Trophoblast cell (in vitro differentiated cells and primary cell): ENCODE data around the gene PPAN.

Source experiments
- DNase-seq, 2 donors: peaks; one replicate each; pipeline ENCODE4 v3.0.0-alpha.2; 2016
- H2AFZ ChIP-seq: 2 replicates; pipeline ENCODE4 v1.6.1; 2013; ENCODE audit warnings: low read length, moderate library complexity, mild to moderate bottlenecking; ENCODE audit not compliant: insufficient read depth, poor library complexity
- H2AK5ac ChIP-seq: 2 replicates; pipeline ENCODE4 v1.6.1; 2013; ENCODE audit warnings: mild to moderate bottlenecking, low read length
- H2BK120ac ChIP-seq: 2 replicates; pipeline ENCODE4 v1.6.1; 2013; ENCODE audit warnings: low read length, mild to moderate bottlenecking, moderate library complexity; ENCODE audit not compliant: insufficient read depth, poor library complexity
- H2BK12ac ChIP-seq: 2 replicates; pipeline ENCODE4 v1.6.1; 2013; ENCODE audit warnings: mild to moderate bottlenecking, low read length, moderate library complexity
- H2BK5ac ChIP-seq: 2 replicates; pipeline ENCODE4 v1.6.1; 2013; ENCODE audit warnings: low read length, low read depth, moderate library complexity, mild to moderate bottlenecking; ENCODE audit not compliant: poor library complexity
- H3K14ac ChIP-seq: 2 replicates; pipeline ENCODE4 v1.6.1; 2013; ENCODE audit warnings: mild to moderate bottlenecking, low read length
- H3K18ac ChIP-seq: 2 replicates; pipeline ENCODE4 v1.6.1; 2013; ENCODE audit warnings: mild to moderate bottlenecking, low read length
- H3K23ac ChIP-seq: 2 replicates; pipeline ENCODE4 v1.6.1; 2013; ENCODE audit warnings: low read length
- H3K27ac ChIP-seq: 2 replicates; pipeline ENCODE4 v1.5.1; 2013; ENCODE audit warnings: low read depth, mild to moderate bottlenecking, inconsistent platforms, low read length, moderate library complexity
- H3K27me3 ChIP-seq: 2 replicates; pipeline ENCODE4 v1.6.1; 2013; ENCODE audit warnings: inconsistent platforms, mild to moderate bottlenecking, low read length, moderate library complexity; ENCODE audit not compliant: insufficient read depth
- H3K36me3 ChIP-seq, 2 experiments: 1 replicate in 1 of 2; 2 replicates in 1 of 2; pipeline ENCODE4 v1.6.1; 2013; ENCODE audit warnings: low read length in 2 of 2, mild to moderate bottlenecking in 2 of 2, moderate library complexity in 1 of 2; ENCODE audit not compliant: insufficient read depth in 2 of 2, control insufficient read depth in 1 of 2
- H3K4ac ChIP-seq: 2 replicates; pipeline ENCODE4 v1.6.1; 2013; ENCODE audit warnings: low read depth, mild to moderate bottlenecking, low read length, moderate library complexity
- H3K4me1 ChIP-seq, 2 experiments: 1 replicate in 1 of 2; 2 replicates in 1 of 2; pipeline ENCODE4 v1.6.1; 2013; ENCODE audit warnings: low read length in 2 of 2, mild to moderate bottlenecking in 2 of 2, moderate library complexity in 1 of 2; ENCODE audit not compliant: insufficient read depth in 2 of 2, control insufficient read depth in 1 of 2
- H3K4me2 ChIP-seq: 2 replicates; pipeline ENCODE4 v1.6.1; 2013; ENCODE audit warnings: inconsistent platforms, mild to moderate bottlenecking, low read length, moderate library complexity
- H3K4me3 ChIP-seq: 2 replicates; pipeline ENCODE4 v1.5.1; 2013; ENCODE audit warnings: mild to moderate bottlenecking, low read depth, low read length, inconsistent platforms
- H3K79me1 ChIP-seq: one replicate; pipeline ENCODE4 v1.6.1; 2013; ENCODE audit warnings: low read length
- H3K79me2 ChIP-seq: 2 replicates; pipeline ENCODE4 v1.6.1; 2013; ENCODE audit warnings: low read length, mild to moderate bottlenecking; ENCODE audit not compliant: control insufficient read depth, insufficient read depth, poor library complexity
- H3K9ac ChIP-seq: 2 replicates; pipeline ENCODE4 v1.6.1; 2013; ENCODE audit warnings: mild to moderate bottlenecking, low read length
- H3K9me3 ChIP-seq: 2 replicates; pipeline ENCODE4 v1.6.1; 2013; ENCODE audit warnings: low read depth, mild to moderate bottlenecking, control low read depth, inconsistent platforms, low read length; ENCODE audit not compliant: insufficient read depth
- H4K12ac ChIP-seq: 2 replicates; pipeline ENCODE4 v1.6.1; 2013; ENCODE audit warnings: low read depth, mild to moderate bottlenecking, low read length, moderate library complexity
- H4K8ac ChIP-seq: 2 replicates; pipeline ENCODE4 v1.6.1; 2013; ENCODE audit warnings: low read depth, mild to moderate bottlenecking, low read length, moderate library complexity
- H4K91ac ChIP-seq: one replicate; pipeline ENCODE4 v1.6.1; 2013; ENCODE audit warnings: low read depth, mild to moderate bottlenecking, low read length, moderate library complexity
- WGBS: extraction: QIAGEN DNeasy Blood & Tissue Kit; methylation state at CpG from one replicate; pipeline ENCODE4 v1.1.7; 2013; ENCODE audit warnings: missing lambda C conversion rate; ENCODE audit not compliant: insufficient read length, insufficient coverage; ENCODE audit errors: extremely low coverage; 5-methylcytosine and 5-hydroxymethylcytosine counted together

Gene PPAN

DNA sequence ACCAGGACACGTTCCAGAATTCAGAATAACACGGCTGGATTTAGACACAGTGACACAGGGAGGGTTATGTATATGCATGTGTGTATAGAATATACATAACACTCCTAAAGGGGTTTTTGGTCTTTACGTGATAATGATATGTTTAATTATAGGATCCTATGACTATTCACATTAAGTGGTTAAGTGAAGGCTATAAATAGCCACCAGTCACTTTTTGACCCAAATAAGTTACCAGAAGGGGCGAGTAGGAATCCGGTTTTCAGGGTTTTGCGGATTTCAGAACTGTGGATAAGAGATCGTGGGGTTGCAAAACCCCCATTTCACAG, 10.6 kb upstream of the PPAN start:
- Histone ChIP-seq H3K27me3 (peaks cover 3% of the 10 kb centered on the region), H3K27ac (no peak overlapping the region), H4K91ac (no peak overlapping the region), H3K79me1 (peaks cover 4% of the 10 kb centered on the region), H2BK120ac (no peak overlapping the region), H2AFZ (no peak overlapping the region), H4K12ac (no peak overlapping the region), H3K9me3 (peaks cover 3% of the 10 kb centered on the region), H3K4me3 (no peak overlapping the region), H2AK5ac (no peak overlapping the region), H4K8ac (no peak overlapping the region), H3K18ac (no peak overlapping the region), H3K14ac (no peak overlapping the region), H3K23ac (no peak overlapping the region), H2BK5ac (no peak overlapping the region), H3K4me2 (peak overlapping the region; percentile 33), H3K9ac (no peak overlapping the region), H3K36me3 (no peaks in the 10 kb centered on the region), H3K79me2 (peaks cover 2% of the 10 kb centered on the region), H3K4me1 (peaks cover 6% of the 10 kb centered on the region in 2 experiments), H2BK12ac (no peak overlapping the region), H3K4ac (no peak overlapping the region)
- DNase-seq, result no peak
- no CpG with 5 or more reads among the region's 7 CpGs for WGBS

DNA sequence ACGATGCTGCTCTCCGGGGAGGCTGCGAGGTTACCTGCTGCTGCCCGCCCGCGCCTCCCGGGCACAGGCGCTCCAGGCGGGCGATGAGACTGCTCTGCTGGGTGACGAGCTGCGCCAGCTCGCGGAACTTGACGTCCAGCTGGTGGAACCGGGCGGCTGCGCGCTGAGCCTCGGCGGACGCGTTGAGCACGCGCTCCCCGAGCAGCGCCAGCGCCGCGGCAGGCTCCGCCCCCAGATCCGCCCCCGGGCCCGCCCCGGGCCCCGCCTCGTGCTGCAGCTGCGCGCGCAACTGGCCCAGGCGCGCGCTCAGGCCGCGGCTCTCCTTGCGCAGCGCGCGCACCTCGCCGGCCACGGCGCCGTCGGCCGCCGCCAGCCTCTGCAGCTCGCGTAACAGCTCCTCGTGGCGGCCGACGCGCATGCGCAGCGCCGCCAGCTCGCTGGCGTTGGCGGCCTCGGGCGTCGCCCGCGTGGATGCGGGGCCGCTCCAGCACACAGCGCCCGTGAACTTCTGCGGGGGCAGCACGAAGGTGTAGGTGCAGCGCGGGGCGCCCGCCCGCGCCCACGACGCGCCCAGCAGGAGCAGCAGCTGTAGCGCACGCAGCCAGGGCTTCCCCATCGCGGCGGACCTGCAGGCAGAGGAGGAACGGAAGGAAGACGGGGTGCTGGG, 10.1 kb upstream of the PPAN start:
- Histone ChIP-seq H2AK5ac (no peak overlapping the region), H4K91ac (peak overlapping the region; percentile 67), H2BK120ac (peak overlapping the region; percentile 39), H4K8ac (peak overlapping the region; percentile 89), H3K79me2 (peaks cover 2% of the 10 kb centered on the region), H3K27ac (no peak overlapping the region), H2BK12ac (peak overlapping the region; percentile 15), H3K36me3 (no peaks in the 10 kb centered on the region), H4K12ac (peak overlapping the region; percentile 43), H3K9ac (no peak overlapping the region), H3K4me2 (peak overlapping the region; percentile 64), H3K14ac (peak overlapping the region; percentile 74), H2BK5ac (no peak overlapping the region), H3K27me3 (peaks cover 3% of the 10 kb centered on the region), H3K4ac (peak overlapping the region; percentile 43), H3K23ac (no peak overlapping the region), H3K4me1 (peaks cover 6% of the 10 kb centered on the region in 2 experiments), H3K4me3 (peak overlapping the region; percentile 62), H3K9me3 (peaks cover 3% of the 10 kb centered on the region), H2AFZ (peak overlapping the region; percentile 80), H3K79me1 (peaks cover 4% of the 10 kb centered on the region), H3K18ac (peak overlapping the region; percentile 74)
- WGBS, result no CpG with 5 or more reads among the region's 97 CpGs
- DNase-seq, result peak; percentile 92 to 99

DNA sequence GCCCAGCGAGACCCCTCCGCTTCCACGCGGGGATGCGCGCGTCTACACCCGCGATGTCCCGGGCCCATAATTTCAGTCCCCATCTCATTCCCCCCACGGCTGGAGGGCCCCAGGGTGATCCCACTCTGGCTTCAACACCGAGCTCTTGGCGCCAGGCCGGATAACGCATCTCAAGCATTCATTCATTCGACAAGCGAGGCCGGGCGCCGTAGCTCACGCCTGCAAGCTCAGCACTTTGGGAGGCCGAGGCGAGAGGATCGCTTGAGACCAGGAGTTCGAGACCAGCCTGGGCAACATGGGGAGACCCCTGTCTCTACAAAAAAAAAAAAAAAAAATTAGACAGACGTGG, 9.6 kb upstream of the PPAN start:
- Histone ChIP-seq H3K4me2 (peak overlapping the region; percentile 64), H3K9me3 (peaks cover 3% of the 10 kb centered on the region), H3K27ac (no peak overlapping the region), H4K12ac (peak overlapping the region; percentile 43), H2AFZ (peak overlapping the region; percentile 80), H3K79me2 (peaks cover 2% of the 10 kb centered on the region), H3K27me3 (peaks cover 3% of the 10 kb centered on the region), H2BK120ac (peak overlapping the region; percentile 39), H3K18ac (peak overlapping the region; percentile 74), H3K79me1 (peaks cover 4% of the 10 kb centered on the region), H2BK12ac (no peak overlapping the region), H3K9ac (no peak overlapping the region), H3K4me3 (peak overlapping the region; percentile 62), H3K36me3 (no peaks in the 10 kb centered on the region), H3K14ac (peak overlapping the region; percentile 74), H2BK5ac (no peak overlapping the region), H4K8ac (peak overlapping the region; percentile 89), H3K4me1 (peaks cover 6% of the 10 kb centered on the region in 2 experiments), H2AK5ac (peak overlapping the region; percentile 40), H4K91ac (peak overlapping the region; percentile 67), H3K23ac (no peak overlapping the region), H3K4ac (peak overlapping the region; percentile 43)
- WGBS, result no CpG with 5 or more reads among the region's 26 CpGs
- DNase-seq, result peak in 1 of 2 donors; percentile 23

GRCh38 chr19:10100163-10100785, 5.9 kb upstream of the PPAN start:
- H2BK5ac ChIP-seq, result no peak overlapping the region
- no peak overlapping the region for H3K9ac ChIP-seq
- no peak overlapping the region for H3K18ac ChIP-seq
- no peak overlapping the region for H3K14ac ChIP-seq
- H3K79me2 ChIP-seq, result peaks cover 2% of the 10 kb centered on the region
- WGBS, result no CpG with 5 or more reads among the region's 5 CpGs
- H3K27me3 ChIP-seq, result peaks cover 3% of the 10 kb centered on the region
- no peak overlapping the region for H3K4me3 ChIP-seq
- no peak overlapping the region for H4K8ac ChIP-seq
- H2AK5ac ChIP-seq, result no peak overlapping the region
- no peak overlapping the region for H2AFZ ChIP-seq
- no peaks in the 10 kb centered on the region for H3K36me3 ChIP-seq
- no peak overlapping the region for H2BK120ac ChIP-seq
- no peak overlapping the region for H4K12ac ChIP-seq
- H3K9me3 ChIP-seq, result peaks cover 3% of the 10 kb centered on the region
- H3K4me1 ChIP-seq, result peaks cover 6% of the 10 kb centered on the region in 2 experiments
- H3K23ac ChIP-seq, result no peak overlapping the region
- H3K27ac ChIP-seq, result no peak overlapping the region
- no peak overlapping the region for H3K4ac ChIP-seq
- no peak overlapping the region for H2BK12ac ChIP-seq
- no peak for DNase-seq
- H3K79me1 ChIP-seq, result peaks cover 4% of the 10 kb centered on the region
- no peak overlapping the region for H4K91ac ChIP-seq
- no peak overlapping the region for H3K4me2 ChIP-seq
